Measurements from ENCODE around the gene PAXX.

The PAXX gene

GRCh38 chr9:136985027-136985602, 7.1 kb upstream of the PAXX start:
- Mint-ChIP-seq H3K36me3 (ENCODE audit: low read depth) (no peaks in the 10 kb centered on the region), H3K9me3 (peaks cover 2% of the 10 kb centered on the region), H3K4me1 (peaks cover 35% of the 10 kb centered on the region), H3K4me3 (no peak overlapping the region), H3K27me3 (ENCODE audit: low read depth, poor library complexity) (peaks cover 33% of the 10 kb centered on the region), H3K27ac (no peak overlapping the region)
- DNase-seq = no peak
- TF ChIP-seq, protein P1, sequence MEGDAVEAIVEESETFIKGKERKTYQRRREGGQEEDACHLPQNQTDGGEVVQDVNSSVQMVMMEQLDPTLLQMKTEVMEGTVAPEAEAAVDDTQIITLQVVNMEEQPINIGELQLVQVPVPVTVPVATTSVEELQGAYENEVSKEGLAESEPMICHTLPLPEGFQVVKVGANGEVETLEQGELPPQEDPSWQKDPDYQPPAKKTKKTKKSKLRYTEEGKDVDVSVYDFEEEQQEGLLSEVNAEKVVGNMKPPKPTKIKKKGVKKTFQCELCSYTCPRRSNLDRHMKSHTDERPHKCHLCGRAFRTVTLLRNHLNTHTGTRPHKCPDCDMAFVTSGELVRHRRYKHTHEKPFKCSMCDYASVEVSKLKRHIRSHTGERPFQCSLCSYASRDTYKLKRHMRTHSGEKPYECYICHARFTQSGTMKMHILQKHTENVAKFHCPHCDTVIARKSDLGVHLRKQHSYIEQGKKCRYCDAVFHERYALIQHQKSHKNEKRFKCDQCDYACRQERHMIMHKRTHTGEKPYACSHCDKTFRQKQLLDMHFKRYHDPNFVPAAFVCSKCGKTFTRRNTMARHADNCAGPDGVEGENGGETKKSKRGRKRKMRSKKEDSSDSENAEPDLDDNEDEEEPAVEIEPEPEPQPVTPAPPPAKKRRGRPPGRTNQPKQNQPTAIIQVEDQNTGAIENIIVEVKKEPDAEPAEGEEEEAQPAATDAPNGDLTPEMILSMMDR (IDR thresholded peaks at IDR 0.05) = no peak

DNA sequence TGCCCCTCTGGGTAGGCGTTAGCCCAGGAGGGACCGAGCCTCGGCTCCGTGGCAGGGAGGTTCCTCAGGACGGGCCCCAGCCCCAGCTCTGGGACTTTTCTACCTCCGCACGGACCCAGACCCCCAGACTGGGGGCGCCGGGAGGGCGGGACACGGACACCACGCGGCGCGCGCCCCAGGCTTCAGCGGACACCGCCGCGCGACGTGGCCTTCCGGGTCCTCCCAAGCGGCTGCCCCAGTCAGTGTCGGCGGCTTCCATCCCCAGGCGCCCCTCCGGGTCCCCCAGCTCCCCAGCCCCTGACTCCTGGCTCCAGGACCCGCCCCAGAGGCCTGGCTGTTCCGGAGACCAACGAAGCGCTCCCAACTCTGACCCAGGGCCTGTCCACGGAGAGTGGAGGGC, 6.4 kb upstream of the PAXX start:
- H3K27ac Mint-ChIP-seq = no peak overlapping the region
- peaks cover 34% of the 10 kb centered on the region for H3K27me3 Mint-ChIP-seq (ENCODE audit: low read depth, poor library complexity)
- no peak overlapping the region for H3K4me3 Mint-ChIP-seq
- peaks cover 31% of the 10 kb centered on the region for H3K4me1 Mint-ChIP-seq
- DNase-seq = peak; percentile 5
- no peaks in the 10 kb centered on the region for H3K36me3 Mint-ChIP-seq (ENCODE audit: low read depth)
- peaks cover 9% of the 10 kb centered on the region for H3K9me3 Mint-ChIP-seq
- TF ChIP-seq, protein P1 (IDR thresholded peaks at IDR 0.05) = no peak

DNA sequence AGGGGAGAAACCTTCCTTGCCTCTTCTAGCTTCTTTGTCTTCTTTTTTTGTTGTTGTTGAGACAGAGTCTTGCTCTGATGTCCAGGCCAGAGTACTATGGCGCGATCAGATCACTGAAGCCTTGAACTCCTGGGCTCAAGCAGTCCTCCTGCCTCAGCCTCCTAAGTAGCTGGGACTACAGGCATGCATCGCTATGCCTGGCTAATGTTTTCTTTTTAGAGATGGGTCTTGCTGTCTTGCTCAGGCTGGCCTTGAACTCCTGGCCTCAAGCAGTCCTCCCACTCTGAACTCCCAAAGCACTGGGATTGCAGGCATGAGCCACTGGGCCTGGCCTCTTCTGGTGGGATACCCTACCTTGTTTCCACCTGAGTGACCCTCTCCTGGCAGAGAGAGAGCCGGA, 3.4 kb upstream of the PAXX start:
- Mint-ChIP-seq H3K4me3 (no peak overlapping the region), H3K36me3 (ENCODE audit: low read depth) (no peaks in the 10 kb centered on the region), H3K9me3 (peaks cover 18% of the 10 kb centered on the region), H3K27me3 (ENCODE audit: low read depth, poor library complexity) (peaks cover 31% of the 10 kb centered on the region), H3K4me1 (peaks cover 28% of the 10 kb centered on the region), H3K27ac (no peak overlapping the region)
- TF ChIP-seq, protein P1 (IDR thresholded peaks at IDR 0.05) = no peak
- DNase-seq = no peak

DNA sequence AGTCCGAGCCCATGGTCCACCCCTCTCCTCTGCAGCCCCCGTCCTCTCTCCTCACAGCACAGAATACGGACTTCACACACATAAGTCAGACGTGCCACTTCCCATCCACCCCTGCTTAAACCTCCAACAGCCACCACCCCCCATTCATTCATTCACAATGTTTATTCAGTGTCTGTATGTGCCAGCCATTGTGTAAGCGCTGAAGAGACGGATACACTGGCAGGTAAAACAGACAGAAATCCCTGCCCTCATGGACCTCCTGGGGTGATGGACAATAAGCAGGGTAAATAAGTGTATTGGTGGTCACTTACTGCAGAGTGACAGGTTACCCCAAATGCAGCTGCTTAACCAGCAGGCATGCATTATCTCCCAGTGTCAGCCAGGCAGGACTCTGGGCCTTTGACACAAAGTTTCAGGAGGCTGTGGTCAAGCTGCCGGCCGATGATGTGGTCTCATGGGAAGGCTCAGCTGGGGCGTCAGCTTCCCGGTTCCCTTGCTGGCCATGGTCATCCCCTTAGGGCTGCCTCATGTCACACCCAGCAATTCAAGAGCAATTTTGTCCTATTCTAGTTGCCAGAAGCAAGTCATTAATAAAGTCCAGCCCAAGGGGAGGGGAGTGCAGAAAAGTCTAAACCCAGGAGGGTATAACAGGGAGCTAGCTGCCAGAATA, 1.8 kb upstream of the PAXX start:
- H3K4me3 Mint-ChIP-seq = peak overlapping the region; percentile 54
- peaks cover 25% of the 10 kb centered on the region for H3K4me1 Mint-ChIP-seq
- H3K9me3 Mint-ChIP-seq = peaks cover 18% of the 10 kb centered on the region
- peaks cover 32% of the 10 kb centered on the region for H3K27me3 Mint-ChIP-seq (ENCODE audit: low read depth, poor library complexity)
- DNase-seq = no peak
- TF ChIP-seq, protein P1 (IDR thresholded peaks at IDR 0.05) = no peak
- H3K27ac Mint-ChIP-seq = no peak overlapping the region
- no peaks in the 10 kb centered on the region for H3K36me3 Mint-ChIP-seq (ENCODE audit: low read depth)

GRCh38 chr9:136992819-136993369, 672 bp downstream of the PAXX start:
- Mint-ChIP-seq H3K27me3 (ENCODE audit: low read depth, poor library complexity) (peaks cover 27% of the 10 kb centered on the region), H3K36me3 (ENCODE audit: low read depth) (no peaks in the 10 kb centered on the region), H3K4me3 (peak overlapping the region; percentile 80), H3K4me1 (peaks cover 28% of the 10 kb centered on the region), H3K9me3 (peaks cover 18% of the 10 kb centered on the region), H3K27ac (no peak overlapping the region)
- TF ChIP-seq, protein P1 (IDR thresholded peaks at IDR 0.05) = no peak
- no peak for DNase-seq
